ENCODE data around the gene TANGO2. TPM values are rescaled to one million over a fixed set of nuclear protein-coding genes. Genes with fewer than 3 reads are reported as not detected.

The TANGO2 gene
- total RNA-seq, 2 donors from 2014 or later: 34.3 to 40.1 TPM

- Histone ChIP-seq H3K27ac (peak overlapping the region in 1 of 2 donors; percentile 30), H3K9me3 (no peaks in the 10 kb centered on the region), H3K4me1 (replicated peaks) (no peaks in the 10 kb centered on the region), H3K36me3 (no peaks in the 10 kb centered on the region), H3K4me3 (peak overlapping the region; percentile 58 to 83), H3K27me3 (replicated peaks; ENCODE audit: insufficient read depth) (no peaks in the 10 kb centered on the region)
- DNase-seq (ENCODE audit: low spot score): no peak
- intact Hi-C loops (cut with DNase I): no loop called here
- TF ChIP-seq POLR2AphosphoS5 (IDR thresholded peaks at IDR 0.05) (no peak), POLR2A (IDR thresholded peaks at IDR 0.05) (no peak), CTCF (IDR thresholded peaks at IDR 0.05) (no peak)
- WGBS: 4% methylated on average over 64 of the region's 101 CpGs
These were observed 4.8 kb upstream of the TANGO2 start for GRCh38 chr22:20015971-20016733.

GRCh38 chr22:20016734-20017621 lies 3.9 kb upstream of the TANGO2 start, which contains the start of gene ARVCF:
TSS of gene ARVCF (minus strand) at chr22:20016823. CDS start at chr22:19990794, 26,029 bp downstream.
- no peaks in the 10 kb centered on the region for H3K9me3 ChIP-seq
- H3K36me3 ChIP-seq: no peaks in the 10 kb centered on the region
- TF ChIP-seq POLR2A (IDR thresholded peaks at IDR 0.05) (peak; percentile 30), CTCF (IDR thresholded peaks at IDR 0.05) (peak; percentile 16 to 75 (median 43)), POLR2AphosphoS5 (IDR thresholded peaks at IDR 0.05) (peak; percentile 84)
- peaks cover 5% of the 10 kb centered on the region for H3K4me1 ChIP-seq (replicated peaks)
- intact Hi-C loops (cut with DNase I): no loop called here
- peak within 1 kb of the TSS; percentile 58 to 83 for H3K4me3 ChIP-seq
- peak; percentile 93 for DNase-seq (ENCODE audit: low spot score)
- H3K27ac ChIP-seq: peak within 1 kb of the TSS in 1 of 2 donors; percentile 30
- WGBS: 3% methylated on average over 55 of the region's 79 CpGs
- H3K27me3 ChIP-seq (replicated peaks; ENCODE audit: insufficient read depth): no peaks in the 10 kb centered on the region

- intact Hi-C loops (cut with DNase I): no loop called here
These were observed 3.3 kb upstream of the TANGO2 start for GRCh38 chr22:20017622-20017958.

GRCh38 chr22:20018001-20018400 lies 2.9 kb upstream of the TANGO2 start:
- Histone ChIP-seq H3K9me3 (no peaks in the 10 kb centered on the region), H3K4me1 (replicated peaks) (peaks cover 8% of the 10 kb centered on the region), H3K27ac (no peak overlapping the region), H3K36me3 (no peaks in the 10 kb centered on the region), H3K27me3 (replicated peaks; ENCODE audit: insufficient read depth) (no peaks in the 10 kb centered on the region), H3K4me3 (no peak overlapping the region)
- TF ChIP-seq POLR2AphosphoS5 (IDR thresholded peaks at IDR 0.05) (no peak), POLR2A (IDR thresholded peaks at IDR 0.05) (no peak), CTCF (IDR thresholded peaks at IDR 0.05) (no peak)
- DNase-seq (ENCODE audit: low spot score): no peak
- WGBS: 83% methylated on average over 5 of the region's 5 CpGs
- intact Hi-C loops (cut with DNase I): no loop called here

More at GRCh38 chr22:20017622-20017958, 3.3 kb upstream of the TANGO2 start:
- 60% methylated on average over 9 of the region's 9 CpGs for WGBS
- Histone ChIP-seq H3K4me3 (no peak overlapping the region), H3K4me1 (replicated peaks) (peaks cover 8% of the 10 kb centered on the region), H3K9me3 (no peaks in the 10 kb centered on the region), H3K36me3 (no peaks in the 10 kb centered on the region), H3K27me3 (replicated peaks; ENCODE audit: insufficient read depth) (no peaks in the 10 kb centered on the region), H3K27ac (no peak overlapping the region)
- no peak for DNase-seq (ENCODE audit: low spot score)
- TF ChIP-seq POLR2AphosphoS5 (IDR thresholded peaks at IDR 0.05) (no peak), CTCF (IDR thresholded peaks at IDR 0.05) (no peak), POLR2A (IDR thresholded peaks at IDR 0.05) (no peak)
